T-helper 17 cell (primary cell): ENCODE results near the gene TECTB. TPM values are rescaled to one million over a fixed set of nuclear protein-coding genes. Genes with fewer than 3 reads are reported as not detected.
"Not testable (repeated sequence)": the region's sequence is repeated elsewhere in the genome, so short reads cannot be mapped to it uniquely, and the experiment has no call there.

ENCODE experiments used
- ATAC-seq: fragments of 150-1000 bp; cut with Tn5 transposase; 2 replicates; pipeline ENCODE4 v1.10.0; 2021; ENCODE audit warnings: mild to moderate bottlenecking, moderate library complexity
- DNase-seq, 3 donors: peaks; one replicate each; pipeline versions ENCODE4 v3.0.0 to v3.0.0-alpha.2; 2020 to 2021
- H3K9me3 ChIP-seq: one replicate; pipeline ENCODE4 v1.7.0; 2013; ENCODE audit warnings: low read length, mild to moderate bottlenecking; ENCODE audit not compliant: control insufficient read depth, poor library complexity, severe bottlenecking
- H3K27ac Mint-ChIP-seq: one replicate; pipeline ENCODE4 v1.8.0; 2022; ENCODE audit warnings: mild to moderate bottlenecking, moderate library complexity, mixed read lengths
- H3K27me3 Mint-ChIP-seq: one replicate; pipeline ENCODE4 v1.8.0; 2022; ENCODE audit warnings: mixed read lengths
- H3K36me3 Mint-ChIP-seq: one replicate; pipeline ENCODE4 v1.8.0; 2022; ENCODE audit warnings: low read depth, mixed read lengths
- H3K4me1 Mint-ChIP-seq: one replicate; pipeline ENCODE4 v1.8.0; 2022; ENCODE audit warnings: mild to moderate bottlenecking, mixed read lengths
- H3K4me3 Mint-ChIP-seq: one replicate; pipeline ENCODE4 v1.8.0; 2022; ENCODE audit warnings: mild to moderate bottlenecking, moderate library complexity, mixed read lengths
- total RNA-seq, 4 donors: library from RNA in 2 of 4; stranded (reverse) in 2 of 4; gene quantifications; one replicate each; pipeline ENCODE4 v1.2.3 and lab custom pipeline; 2022 to 2026

Gene TECTB
- total RNA-seq, 2 donors from 2014 or later: not detected

GRCh38 chr10:112251238-112251637 lies 32.0 kb upstream of the TECTB start:
- ATAC-seq, H3K36me3 Mint-ChIP-seq, H3K4me3 Mint-ChIP-seq, H3K9me3 ChIP-seq, H3K4me1 Mint-ChIP-seq, DNase-seq, H3K27ac Mint-ChIP-seq, H3K27me3 Mint-ChIP-seq: not testable (repeated sequence)

- DNase-seq (no peak), ATAC-seq (no peak)
- no peak overlapping the region for H3K27ac Mint-ChIP-seq
- no peaks in the 10 kb centered on the region for H3K36me3 Mint-ChIP-seq
- no peaks in the 10 kb centered on the region for H3K4me1 Mint-ChIP-seq
- no peak overlapping the region for H3K4me3 Mint-ChIP-seq
- no peaks in the 10 kb centered on the region for H3K9me3 ChIP-seq
- H3K27me3 Mint-ChIP-seq: peaks cover 19% of the 10 kb centered on the region
Observed at GRCh38 chr10:112258407-112258806, 24.8 kb upstream of the TECTB start.

GRCh38 chr10:112259688-112260087 lies 23.5 kb upstream of the TECTB start:
- DNase-seq (no peak), ATAC-seq (no peak)
- H3K9me3 ChIP-seq: no peaks in the 10 kb centered on the region
- H3K36me3 Mint-ChIP-seq: no peaks in the 10 kb centered on the region
- H3K27me3 Mint-ChIP-seq: peaks cover 19% of the 10 kb centered on the region
- H3K27ac Mint-ChIP-seq: no peak overlapping the region
- no peaks in the 10 kb centered on the region for H3K4me1 Mint-ChIP-seq
- H3K4me3 Mint-ChIP-seq: no peak overlapping the region

- ATAC-seq (no peak), DNase-seq (no peak)
- H3K4me1 Mint-ChIP-seq: no peaks in the 10 kb centered on the region
- H3K4me3 Mint-ChIP-seq: no peak overlapping the region
- peaks cover 19% of the 10 kb centered on the region for H3K27me3 Mint-ChIP-seq
- no peaks in the 10 kb centered on the region for H3K36me3 Mint-ChIP-seq
- H3K9me3 ChIP-seq: no peaks in the 10 kb centered on the region
- H3K27ac Mint-ChIP-seq: no peak overlapping the region
Observed at GRCh38 chr10:112260831-112261230, 22.4 kb upstream of the TECTB start.

- Mint-ChIP-seq H3K27me3 (peaks cover 19% of the 10 kb centered on the region), H3K4me1 (no peaks in the 10 kb centered on the region), H3K4me3 (no peak overlapping the region), H3K27ac (no peak overlapping the region), H3K36me3 (no peaks in the 10 kb centered on the region)
- H3K9me3 ChIP-seq: no peaks in the 10 kb centered on the region
- ATAC-seq (no peak), DNase-seq (no peak)
Observed at GRCh38 chr10:112261281-112261822, 21.8 kb upstream of the TECTB start.

- DNase-seq (no peak), ATAC-seq (no peak)
- no peaks in the 10 kb centered on the region for H3K9me3 ChIP-seq
- Mint-ChIP-seq H3K4me1 (no peaks in the 10 kb centered on the region), H3K4me3 (no peak overlapping the region), H3K36me3 (no peaks in the 10 kb centered on the region), H3K27me3 (peaks cover 19% of the 10 kb centered on the region), H3K27ac (no peak overlapping the region)
Observed at GRCh38 chr10:112262546-112262945, 20.7 kb upstream of the TECTB start.

GRCh38 chr10:112265745-112266144 lies 17.5 kb upstream of the TECTB start:
- H3K27ac Mint-ChIP-seq: no peak overlapping the region
- ATAC-seq: no peak
- H3K27me3 Mint-ChIP-seq: peaks cover 23% of the 10 kb centered on the region
- H3K4me1 Mint-ChIP-seq: no peaks in the 10 kb centered on the region
- no peaks in the 10 kb centered on the region for H3K36me3 Mint-ChIP-seq
- H3K9me3 ChIP-seq: no peaks in the 10 kb centered on the region
- H3K4me3 Mint-ChIP-seq: no peak overlapping the region
- no peak for DNase-seq

GRCh38 chr10:112269266-112269665 lies 13.9 kb upstream of the TECTB start:
- H3K4me3 Mint-ChIP-seq: no peak overlapping the region
- no peak for ATAC-seq
- no peaks in the 10 kb centered on the region for H3K9me3 ChIP-seq
- H3K4me1 Mint-ChIP-seq: no peaks in the 10 kb centered on the region
- H3K27ac Mint-ChIP-seq: no peak overlapping the region
- peaks cover 21% of the 10 kb centered on the region for H3K27me3 Mint-ChIP-seq
- no peak for DNase-seq
- no peaks in the 10 kb centered on the region for H3K36me3 Mint-ChIP-seq

GRCh38 chr10:112271982-112272381 lies 11.2 kb upstream of the TECTB start:
- DNase-seq (no peak), ATAC-seq (no peak)
- no peaks in the 10 kb centered on the region for H3K9me3 ChIP-seq
- Mint-ChIP-seq H3K36me3 (no peaks in the 10 kb centered on the region), H3K27ac (no peak overlapping the region), H3K4me1 (no peaks in the 10 kb centered on the region), H3K4me3 (peak overlapping the region; percentile 41), H3K27me3 (peaks cover 21% of the 10 kb centered on the region)

- ATAC-seq: no peak
Observed at GRCh38 chr10:112274831-112275230, 8.4 kb upstream of the TECTB start.

GRCh38 chr10:112275512-112276245 lies 7.5 kb upstream of the TECTB start:
- no peaks in the 10 kb centered on the region for H3K9me3 ChIP-seq
- Mint-ChIP-seq H3K4me3 (no peak overlapping the region), H3K27ac (no peak overlapping the region), H3K4me1 (no peaks in the 10 kb centered on the region), H3K27me3 (peaks cover 29% of the 10 kb centered on the region), H3K36me3 (no peaks in the 10 kb centered on the region)
- no peak for ATAC-seq
- no peak for DNase-seq

More at GRCh38 chr10:112274831-112275230, 8.4 kb upstream of the TECTB start:
- no peak for DNase-seq
- Mint-ChIP-seq H3K27ac (peak overlapping the region; percentile 19), H3K27me3 (peaks cover 25% of the 10 kb centered on the region), H3K4me3 (no peak overlapping the region), H3K4me1 (no peaks in the 10 kb centered on the region), H3K36me3 (no peaks in the 10 kb centered on the region)
- no peaks in the 10 kb centered on the region for H3K9me3 ChIP-seq

- Mint-ChIP-seq H3K4me1 (no peaks in the 10 kb centered on the region), H3K4me3 (no peak overlapping the region), H3K27ac (no peak overlapping the region), H3K27me3 (peaks cover 35% of the 10 kb centered on the region), H3K36me3 (no peaks in the 10 kb centered on the region)
- H3K9me3 ChIP-seq: no peaks in the 10 kb centered on the region
- DNase-seq: no peak
- no peak for ATAC-seq
Observed at GRCh38 chr10:112278871-112279270, 4.3 kb upstream of the TECTB start.

GRCh38 chr10:112279433-112279832 lies 3.8 kb upstream of the TECTB start:
- no peaks in the 10 kb centered on the region for H3K4me1 Mint-ChIP-seq
- H3K27ac Mint-ChIP-seq: no peak overlapping the region
- H3K4me3 Mint-ChIP-seq: no peak overlapping the region
- no peaks in the 10 kb centered on the region for H3K9me3 ChIP-seq
- ATAC-seq (no peak), DNase-seq (no peak)
- H3K27me3 Mint-ChIP-seq: peaks cover 38% of the 10 kb centered on the region
- no peaks in the 10 kb centered on the region for H3K36me3 Mint-ChIP-seq
